OCI-LY7 (cell line): ENCODE results near the gene PAK1. TPM values are rescaled to one million over a fixed set of nuclear protein-coding genes. Genes with fewer than 3 reads are reported as not detected.

Source experiments
- BruUV-seq: library from RNA; stranded (reverse); fragments of 400-500 nt; replicated peaks from 2 replicates; lab custom pipeline; 2021; lab: Mats Ljungman, UMichigan
- CTCF ChIA-PET: fragments of 300-600 bp; sonication (Branson Sonifier 250); formaldehyde crosslinking; loops from one replicate; lab custom pipeline; 2022; ENCODE audit warnings: antibody characterized with exemption; ENCODE audit not compliant: unreplicated experiment; lab: Charles Lee
- POLR2A ChIA-PET: fragments of 300-600 bp; sonication (Branson Sonifier 250); formaldehyde crosslinking; loops from one replicate; lab custom pipeline; 2022; ENCODE audit warnings: antibody characterized with exemption; lab: Charles Lee
- DNase-seq: peaks from one replicate; pipeline ENCODE4 v3.0.0-alpha.2; 2015; ENCODE audit warnings: low spot score
- H2AFZ ChIP-seq: fragments of 200-600 bp; sonication (generic), shearing (Covaris generic); 2 replicates; pipeline ENCODE4 v1.6.1; 2014; ENCODE audit warnings: mild to moderate bottlenecking, antibody characterized with exemption, low read length, moderate library complexity
- H3K27ac ChIP-seq: fragments of 200-600 bp; sonication (generic); 2 replicates; pipeline ENCODE4 v1.5.1; 2014; ENCODE audit warnings: mixed run types, low read depth, mild to moderate bottlenecking, moderate library complexity, low read length, inconsistent platforms; ENCODE audit not compliant: poor library complexity, severe bottlenecking
- H3K36me3 ChIP-seq: fragments of 200-600 bp; sonication (generic); 2 replicates; pipeline ENCODE4 v1.6.1; 2014; ENCODE audit warnings: mild to moderate bottlenecking, antibody characterized with exemption, low read length, moderate library complexity, mixed read lengths; ENCODE audit not compliant: insufficient read depth
- H3K4me1 ChIP-seq: fragments of 200-600 bp; sonication (generic); 2 replicates; pipeline ENCODE4 v1.5.1; 2014; ENCODE audit warnings: mild to moderate bottlenecking, low read length; ENCODE audit not compliant: insufficient read depth, poor library complexity, severe bottlenecking
- H3K4me2 ChIP-seq: fragments of 200-600 bp; sonication (generic); 2 replicates; pipeline ENCODE4 v1.6.1; 2014; ENCODE audit warnings: mild to moderate bottlenecking, low read length
- H3K4me3 ChIP-seq: fragments of 200-600 bp; sonication (generic); 2 replicates; pipeline ENCODE4 v1.5.1; 2014; ENCODE audit warnings: mild to moderate bottlenecking, low read depth, low read length; ENCODE audit not compliant: poor library complexity, severe bottlenecking
- H3K79me2 ChIP-seq: fragments of 200-600 bp; sonication (generic); 2 replicates; pipeline ENCODE4 v1.6.1; 2016; ENCODE audit warnings: low read depth, mild to moderate bottlenecking, low read length, moderate library complexity, mixed read lengths; ENCODE audit not compliant: insufficient read depth
- H3K9me2 ChIP-seq: fragments of 200-600 bp; sonication (generic); 2 replicates; pipeline ENCODE4 v1.6.1; 2016; ENCODE audit warnings: mild to moderate bottlenecking, low read length, mixed read lengths; ENCODE audit not compliant: insufficient read depth
- H3K9me3 ChIP-seq: fragments of 200-600 bp; sonication (generic); 2 replicates; pipeline ENCODE4 v1.6.1; 2014; ENCODE audit warnings: mild to moderate bottlenecking, mixed run types, low read length, mixed read lengths
- H4K20me1 ChIP-seq: fragments of 200-600 bp; sonication (generic); 2 replicates; pipeline ENCODE4 v1.6.1; 2014; ENCODE audit warnings: mild to moderate bottlenecking, antibody characterized with exemption, low read length, moderate library complexity, mixed read lengths; ENCODE audit not compliant: insufficient read depth
- CTCF ChIP-seq: fragments of 200-600 bp; sonication (generic); conservative IDR thresholded peaks from 2 replicates; pipeline ENCODE4 v1.5.1; 2014; ENCODE audit warnings: mild to moderate bottlenecking, antibody characterized with exemption, low read length, moderate library complexity, mixed read lengths
- EZH2phosphoT487 ChIP-seq: fragments of 200-600 bp; sonication (generic); IDR thresholded peaks from 2 replicates; pipeline ENCODE4 v1.6.1; 2018; ENCODE audit warnings: low read depth, borderline replicate concordance, mild to moderate bottlenecking, mixed run types, antibody characterized with exemption, low read length, moderate library complexity, mixed read lengths
- intact Hi-C: fragments of 100-400 bp; cut with micrococcal nuclease; formaldehyde crosslinking; loops from one replicate; pipeline ENCODE4 v1.10.0; 2022; ENCODE audit not compliant: unreplicated experiment
- total RNA-seq, 2 experiments: library from RNA; depleted of rRNA in 1 of 2; stranded (reverse); fragments of >200 nt in 1 of 2; shearing (Covaris generic) in 1 of 2; gene quantifications; 2 replicates each; pipeline ENCODE4 v1.2.3, GENCODE V29; 2014 to 2022

PAK1 gene
- total RNA-seq, 2 experiments from 2014 or later, result 1.0 to 3.4 TPM

- H3K27ac ChIP-seq, result no peak overlapping the region
- H3K9me3 ChIP-seq, result no peaks in the 10 kb centered on the region
- no peaks in the 10 kb centered on the region for H3K9me2 ChIP-seq
- ChIA-PET CTCF (no interaction called here), POLR2A (interaction anchor here (0.7 to 1.0 kb wide), 2 partner anchors 10 to 1690 kb away, joined by 3 to 5 read pairs; no protein-coding TSS in a partner anchor)
- no peak for TF ChIP-seq CTCF
- TF ChIP-seq EZH2phosphoT487, result no peak
- H3K4me1 ChIP-seq, result no peaks in the 10 kb centered on the region
- intact Hi-C loops, result no loop called here
- BruUV-seq, result no TSS peak
- no peaks in the 10 kb centered on the region for H3K79me2 ChIP-seq
- H2AFZ ChIP-seq, result no peak overlapping the region
- no peaks in the 10 kb centered on the region for H3K36me3 ChIP-seq
- DNase-seq, result no peak
- no peaks in the 10 kb centered on the region for H4K20me1 ChIP-seq
- no peak overlapping the region for H3K4me3 ChIP-seq
- H3K4me2 ChIP-seq, result no peak overlapping the region
Measured at GRCh38 chr11:77308838-77309237, 165.1 kb downstream of the PAK1 start.

GRCh38 chr11:77303328-77303727 lies 170.6 kb downstream of the PAK1 start:
- H4K20me1 ChIP-seq, result no peaks in the 10 kb centered on the region
- no peak overlapping the region for H3K4me3 ChIP-seq
- no peak for DNase-seq
- no peak overlapping the region for H3K27ac ChIP-seq
- ChIA-PET POLR2A (interaction anchor here (1.0 kb wide), 1 partner anchor 11 kb away, joined by 3 read pairs; no protein-coding TSS in a partner anchor), CTCF (no interaction called here)
- no peaks in the 10 kb centered on the region for H3K9me3 ChIP-seq
- H3K36me3 ChIP-seq, result no peaks in the 10 kb centered on the region
- intact Hi-C loops, result no loop called here
- BruUV-seq, result no TSS peak
- H3K4me2 ChIP-seq, result no peak overlapping the region
- TF ChIP-seq EZH2phosphoT487 (no peak), CTCF (no peak)
- H3K4me1 ChIP-seq, result no peaks in the 10 kb centered on the region
- H3K79me2 ChIP-seq, result no peaks in the 10 kb centered on the region
- H3K9me2 ChIP-seq, result no peaks in the 10 kb centered on the region
- H2AFZ ChIP-seq, result no peak overlapping the region

- Histone ChIP-seq H3K9me2 (no peaks in the 10 kb centered on the region), H3K4me1 (no peaks in the 10 kb centered on the region), H3K4me3 (no peak overlapping the region), H3K27ac (no peak overlapping the region), H3K79me2 (no peaks in the 10 kb centered on the region), H4K20me1 (no peaks in the 10 kb centered on the region), H3K36me3 (no peaks in the 10 kb centered on the region), H2AFZ (no peak overlapping the region), H3K4me2 (no peak overlapping the region), H3K9me3 (no peaks in the 10 kb centered on the region)
- no TSS peak for BruUV-seq
- ChIA-PET CTCF (no interaction called here), POLR2A (interaction anchor here (1.0 kb wide), 1 partner anchor 12 kb away, joined by 3 read pairs; no protein-coding TSS in a partner anchor)
- no peak for DNase-seq
- intact Hi-C loops, result no loop called here
- no peak for TF ChIP-seq EZH2phosphoT487
- no peak for TF ChIP-seq CTCF
Measured at GRCh38 chr11:77302752-77303151, 171.1 kb downstream of the PAK1 start.
